ENCODE data around the gene CCDC134. TPM values are rescaled to one million over a fixed set of nuclear protein-coding genes. Genes with fewer than 3 reads are reported as not detected.
"Not testable (repeated sequence)": the region's sequence is repeated elsewhere in the genome, so short reads cannot be mapped to it uniquely, and the experiment has no call there.

CCDC134 gene
- total RNA-seq, 2 experiments from 2014 or later: 14.4 to 15.8 TPM

DNA sequence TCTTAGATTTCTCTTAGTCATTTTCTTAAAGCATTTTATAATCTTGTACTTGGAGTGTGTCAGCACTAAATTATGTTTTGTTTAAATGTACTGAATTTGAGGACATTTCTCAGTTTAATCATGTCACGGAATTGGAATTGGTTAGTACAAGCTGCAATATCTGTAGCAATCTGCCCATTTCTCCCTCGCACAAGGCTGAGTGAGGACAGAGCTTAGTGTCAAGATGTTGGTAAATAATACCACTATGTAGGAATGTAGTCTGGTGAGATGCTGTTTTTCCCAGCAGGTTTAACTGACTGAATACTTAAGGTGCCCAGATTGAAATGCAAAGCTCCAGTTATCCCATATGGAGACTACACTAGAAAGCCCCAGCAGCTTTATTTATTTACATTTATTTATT, 63.0 kb downstream of the CCDC134 start:
- DNase-seq: no peak
- Mint-ChIP-seq H3K4me3 (peak overlapping the region; percentile 37), H3K4me1 (peaks cover 56% of the 10 kb centered on the region), H3K36me3 (peaks cover 32% of the 10 kb centered on the region), H3K9me3 (no peaks in the 10 kb centered on the region), H3K27me3 (no peaks in the 10 kb centered on the region), H3K27ac (peak overlapping the region; percentile 99)

GRCh38 chr22:41868556-41868955, 68.1 kb downstream of the CCDC134 start:
- H3K27me3 Mint-ChIP-seq: no peaks in the 10 kb centered on the region
- DNase-seq: no peak
- H3K9me3 Mint-ChIP-seq: no peaks in the 10 kb centered on the region
- H3K27ac Mint-ChIP-seq: no peak overlapping the region
- H3K4me3 Mint-ChIP-seq: no peak overlapping the region
- peaks cover 33% of the 10 kb centered on the region for H3K4me1 Mint-ChIP-seq
- peaks cover 53% of the 10 kb centered on the region for H3K36me3 Mint-ChIP-seq

DNA sequence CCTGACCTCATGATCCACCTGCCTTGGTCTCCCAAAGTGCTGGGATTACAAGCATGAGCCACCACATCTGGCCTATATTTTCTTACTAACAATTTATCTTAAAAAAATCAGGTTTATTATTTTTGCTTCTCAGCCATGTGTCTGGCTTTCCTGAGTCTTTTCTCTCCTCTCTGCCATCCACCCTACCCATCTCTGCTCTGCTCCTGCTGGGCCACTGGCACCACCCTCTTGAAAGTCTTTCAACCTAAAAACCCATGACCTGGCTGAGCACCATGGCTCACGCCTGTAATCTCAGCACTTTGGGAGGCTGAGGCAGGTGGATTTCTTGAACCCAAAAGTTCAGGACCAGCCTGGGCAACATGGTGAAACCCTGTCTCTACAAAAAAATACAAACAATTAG, 69.6 kb downstream of the CCDC134 start:
- not testable (repeated sequence) for H3K27ac Mint-ChIP-seq, H3K9me3 Mint-ChIP-seq
- peaks cover 33% of the 10 kb centered on the region for H3K4me1 Mint-ChIP-seq

DNA sequence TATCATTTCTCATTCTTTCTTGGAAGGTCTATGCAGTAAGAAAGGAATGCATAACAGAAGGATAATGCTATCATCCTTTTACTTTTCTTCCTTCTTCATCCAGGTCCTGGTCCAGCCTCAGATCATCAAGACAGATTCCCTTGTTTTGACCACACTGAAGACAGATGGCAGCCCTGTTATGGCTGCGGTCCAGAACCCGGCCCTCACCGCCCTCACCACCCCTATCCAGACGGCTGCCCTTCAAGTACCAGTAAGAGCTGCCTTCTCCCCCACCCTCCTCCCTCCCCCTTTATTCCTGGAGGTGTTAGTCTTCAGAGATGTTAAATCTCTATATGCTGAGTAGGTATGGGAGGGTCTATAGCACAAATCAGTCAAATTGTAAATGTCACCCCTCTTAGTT, 70.3 kb downstream of the CCDC134 start:
- H3K36me3 Mint-ChIP-seq: peaks cover 62% of the 10 kb centered on the region
- no peak overlapping the region for H3K4me3 Mint-ChIP-seq
- H3K9me3 Mint-ChIP-seq: no peaks in the 10 kb centered on the region
- no peak for DNase-seq
- no peak overlapping the region for H3K27ac Mint-ChIP-seq
- peaks cover 29% of the 10 kb centered on the region for H3K4me1 Mint-ChIP-seq
- H3K27me3 Mint-ChIP-seq: no peaks in the 10 kb centered on the region

More for the DNA sequence above, 69.6 kb downstream of the CCDC134 start:
- H3K4me3 Mint-ChIP-seq, H3K27me3 Mint-ChIP-seq, DNase-seq: not testable (repeated sequence)
- H3K36me3 Mint-ChIP-seq: peaks cover 59% of the 10 kb centered on the region

GRCh38 chr22:41873391-41873790, 72.9 kb downstream of the CCDC134 start:
- H3K4me3 Mint-ChIP-seq: peak overlapping the region; percentile 40
- no peaks in the 10 kb centered on the region for H3K9me3 Mint-ChIP-seq
- no peaks in the 10 kb centered on the region for H3K27me3 Mint-ChIP-seq
- peak; percentile 34 for DNase-seq
- H3K27ac Mint-ChIP-seq: peak overlapping the region; percentile 88
- H3K4me1 Mint-ChIP-seq: peaks cover 46% of the 10 kb centered on the region
- peaks cover 61% of the 10 kb centered on the region for H3K36me3 Mint-ChIP-seq

DNA sequence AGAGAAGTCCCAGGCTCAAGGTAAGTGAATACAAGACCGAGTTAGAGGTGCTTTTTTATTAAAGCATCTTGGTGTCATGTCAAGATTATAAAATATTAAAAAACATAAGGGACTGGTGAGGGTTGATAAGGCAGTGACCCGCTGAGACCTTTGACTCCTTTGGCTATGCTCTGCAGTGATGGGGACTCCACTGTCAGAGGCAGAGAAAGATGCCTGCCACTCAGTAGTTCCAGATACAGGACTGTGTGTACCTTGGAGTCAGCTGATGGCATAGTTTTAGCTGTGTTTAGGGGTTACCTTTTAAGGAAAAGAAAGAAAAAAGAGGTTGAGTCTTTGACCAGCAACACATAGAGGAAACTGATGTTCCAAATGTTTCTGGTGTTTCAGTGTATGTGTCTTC, 73.6 kb downstream of the CCDC134 start:
- no peak for DNase-seq
- Mint-ChIP-seq H3K36me3 (peaks cover 59% of the 10 kb centered on the region), H3K27me3 (no peaks in the 10 kb centered on the region), H3K4me3 (no peak overlapping the region), H3K4me1 (peaks cover 46% of the 10 kb centered on the region), H3K9me3 (no peaks in the 10 kb centered on the region), H3K27ac (peak overlapping the region; percentile 88)

DNA sequence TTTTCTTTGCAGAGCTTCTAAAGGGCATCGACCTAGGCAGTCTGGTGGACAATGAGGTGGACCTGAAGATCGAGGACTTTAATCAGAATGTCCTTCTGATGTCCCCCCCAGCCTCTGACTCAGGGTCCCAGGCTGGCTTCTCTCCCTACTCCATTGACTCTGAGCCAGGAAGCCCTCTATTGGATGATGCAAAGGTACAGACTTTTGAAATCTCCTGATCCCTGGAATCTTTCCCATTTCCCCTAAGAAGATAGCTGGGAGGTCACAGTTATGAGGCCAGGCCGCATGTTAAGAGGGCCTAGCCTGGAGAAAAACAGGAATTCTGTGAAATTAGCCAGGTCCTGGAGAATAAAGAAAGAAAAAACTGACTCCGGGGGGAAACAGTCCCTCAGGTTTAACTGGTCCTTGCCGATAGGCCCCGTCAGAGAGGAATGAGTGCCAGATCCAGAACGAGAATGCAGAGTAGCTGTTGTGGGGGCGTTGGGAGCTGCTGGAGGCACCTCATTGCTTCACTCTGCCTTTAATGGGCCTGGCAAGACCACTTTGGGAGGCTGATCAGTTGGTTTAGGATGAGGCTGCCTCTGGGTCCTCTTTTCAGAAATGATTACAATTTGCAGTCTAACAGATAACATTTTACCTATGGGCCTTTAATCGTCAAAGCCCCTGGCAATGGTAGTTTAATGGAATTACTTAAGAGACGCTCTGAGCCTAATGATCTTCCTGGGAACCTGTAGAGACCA, 75.2 kb downstream of the CCDC134 start:
- H3K27me3 Mint-ChIP-seq: no peaks in the 10 kb centered on the region
- H3K36me3 Mint-ChIP-seq: peaks cover 55% of the 10 kb centered on the region
- no peak overlapping the region for H3K4me3 Mint-ChIP-seq
- no peak overlapping the region for H3K27ac Mint-ChIP-seq
- H3K4me1 Mint-ChIP-seq: peaks cover 46% of the 10 kb centered on the region
- DNase-seq: no peak
- no peaks in the 10 kb centered on the region for H3K9me3 Mint-ChIP-seq

Other genes starting within 250 kb of the CCDC134 start
- not detected for gene CSDC2, start 239.7 kb upstream of the CCDC134 start, total RNA-seq
- gene PMM1, start 210.8 kb upstream of the CCDC134 start, total RNA-seq: 10 to 100 TPM; 24.3 to 26.9 TPM
- 10 to 100 TPM; 67.0 to 78.8 TPM for gene DESI1, start 179.6 kb upstream of the CCDC134 start, total RNA-seq
- gene XRCC6, start 179.4 kb upstream of the CCDC134 start, total RNA-seq: 100 to 1,000 TPM; 498 to 502 TPM
- gene SNU13, start 111.8 kb upstream of the CCDC134 start, total RNA-seq: 100 to 1,000 TPM; 339 to 357 TPM
- 10 to 100 TPM; 23.4 to 28.8 TPM for gene MEI1, start 101.2 kb upstream of the CCDC134 start, total RNA-seq
- gene SREBF2, start 32.4 kb downstream of the CCDC134 start, total RNA-seq: 10 to 100 TPM; 68.1 to 74.8 TPM
- under 1 TPM; 0.56 to 0.68 TPM for gene SHISA8, start 114.4 kb downstream of the CCDC134 start, total RNA-seq
- 1 to 10 TPM; 2.2 to 2.3 TPM for gene TNFRSF13C, start 126.1 kb downstream of the CCDC134 start, total RNA-seq
- gene CENPM, start 146.5 kb downstream of the CCDC134 start, total RNA-seq: 10 to 100 TPM; 70.5 to 76.5 TPM
- gene SEPTIN3, start 168.8 kb downstream of the CCDC134 start, total RNA-seq: under 1 TPM; 0.27 to 0.38 TPM
- gene WBP2NL, start 198.1 kb downstream of the CCDC134 start, total RNA-seq: under 1 TPM; 0.37 to 0.68 TPM